HFFc6 (cell line): ENCODE data around the gene AOPEP. TPM values are rescaled to one million over a fixed set of nuclear protein-coding genes. Genes with fewer than 3 reads are reported as not detected.

Experiments
- DNase-seq: peaks from one replicate; pipeline ENCODE4 v3.0.0-alpha.2; 2018
- H3K27ac Mint-ChIP-seq: 2 replicates; pipeline ENCODE4 v1.8.0; 2020; ENCODE audit warnings: mild to moderate bottlenecking, mixed read lengths
- H3K27me3 Mint-ChIP-seq: 2 replicates; pipeline ENCODE4 v1.8.0; 2021; ENCODE audit warnings: mild to moderate bottlenecking, moderate library complexity, mixed read lengths; ENCODE audit not compliant: insufficient read depth
- H3K36me3 Mint-ChIP-seq: 2 replicates; pipeline ENCODE4 v1.8.0; 2021; ENCODE audit warnings: low read depth, mixed read lengths
- H3K4me1 Mint-ChIP-seq: 2 replicates; pipeline ENCODE4 v1.8.0; 2020; ENCODE audit warnings: low read depth, mixed read lengths
- H3K4me3 Mint-ChIP-seq: 2 replicates; pipeline ENCODE4 v1.8.0; 2020; ENCODE audit warnings: mild to moderate bottlenecking, moderate library complexity, mixed read lengths
- H3K9me3 Mint-ChIP-seq: 2 replicates; pipeline ENCODE4 v1.8.0; 2020; ENCODE audit warnings: mild to moderate bottlenecking, mixed read lengths
- total RNA-seq, 6 experiments: library from RNA; stranded (reverse); fragmentation: NEBNext Ultra II Directional; extraction: Animal tissue kit (Norgen Biotek cat#: 25700); gene quantifications; 2 replicates in 1 of 6; 3 replicates in 5 of 6; pipeline ENCODE4 v1.2.3, GENCODE V29; 2021
- TF ChIP-seq, protein P1 (sequence below): fragments of 200-600 bp; sonication (generic); IDR thresholded peaks from 2 replicates; pipeline ENCODE4 v1.5.0; 2021; ENCODE audit warnings: antibody characterized with exemption, mild to moderate bottlenecking

AOPEP gene
- total RNA-seq, 6 experiments from 2014 or later = 32.2 to 46.6 (median 36.3) TPM

- Mint-ChIP-seq H3K27me3 (no peaks in the 10 kb centered on the region; the same call in 1 of the 2 replicates), H3K4me3 (no peak overlapping the region), H3K9me3 (peaks cover 6% of the 10 kb centered on the region), H3K4me1 (0 out of 2 replicates have a peak, but pooled peaks cover 6% of the 10 kb centered on the region), H3K36me3 (peaks cover 29% of the 10 kb centered on the region), H3K27ac (no peak overlapping the region)
- DNase-seq = no peak
- TF ChIP-seq, protein P1, sequence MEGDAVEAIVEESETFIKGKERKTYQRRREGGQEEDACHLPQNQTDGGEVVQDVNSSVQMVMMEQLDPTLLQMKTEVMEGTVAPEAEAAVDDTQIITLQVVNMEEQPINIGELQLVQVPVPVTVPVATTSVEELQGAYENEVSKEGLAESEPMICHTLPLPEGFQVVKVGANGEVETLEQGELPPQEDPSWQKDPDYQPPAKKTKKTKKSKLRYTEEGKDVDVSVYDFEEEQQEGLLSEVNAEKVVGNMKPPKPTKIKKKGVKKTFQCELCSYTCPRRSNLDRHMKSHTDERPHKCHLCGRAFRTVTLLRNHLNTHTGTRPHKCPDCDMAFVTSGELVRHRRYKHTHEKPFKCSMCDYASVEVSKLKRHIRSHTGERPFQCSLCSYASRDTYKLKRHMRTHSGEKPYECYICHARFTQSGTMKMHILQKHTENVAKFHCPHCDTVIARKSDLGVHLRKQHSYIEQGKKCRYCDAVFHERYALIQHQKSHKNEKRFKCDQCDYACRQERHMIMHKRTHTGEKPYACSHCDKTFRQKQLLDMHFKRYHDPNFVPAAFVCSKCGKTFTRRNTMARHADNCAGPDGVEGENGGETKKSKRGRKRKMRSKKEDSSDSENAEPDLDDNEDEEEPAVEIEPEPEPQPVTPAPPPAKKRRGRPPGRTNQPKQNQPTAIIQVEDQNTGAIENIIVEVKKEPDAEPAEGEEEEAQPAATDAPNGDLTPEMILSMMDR = no peak
Measured at GRCh38 chr9:94833802-94834201, 107.3 kb downstream of the AOPEP start.

DNA sequence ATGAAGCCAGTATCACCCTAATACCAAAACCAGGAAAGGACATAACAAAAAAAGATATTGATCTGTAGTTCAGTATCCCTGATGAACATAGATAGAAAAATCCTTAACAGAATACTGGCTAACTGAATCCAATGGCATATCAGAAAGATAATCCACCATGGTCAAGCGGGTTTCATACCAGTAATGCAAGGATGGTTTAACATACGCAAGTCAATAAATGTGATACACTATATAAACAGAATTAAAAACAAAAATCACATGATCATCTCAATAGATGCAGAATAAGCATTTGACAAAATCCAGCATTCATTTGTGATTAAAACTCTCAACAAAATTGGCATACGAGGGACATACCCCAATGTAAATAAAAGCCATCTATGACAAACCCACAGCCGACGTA, 110.9 kb downstream of the AOPEP start:
- peaks cover 29% of the 10 kb centered on the region for H3K36me3 Mint-ChIP-seq
- H3K27me3 Mint-ChIP-seq = no peaks in the 10 kb centered on the region; the same call in 1 of the 2 replicates
- no peaks in the 10 kb centered on the region for H3K4me1 Mint-ChIP-seq
- H3K27ac Mint-ChIP-seq = no peak overlapping the region
- no peak overlapping the region for H3K4me3 Mint-ChIP-seq
- TF ChIP-seq, protein P1 = no peak
- peaks cover 14% of the 10 kb centered on the region for H3K9me3 Mint-ChIP-seq
- DNase-seq = no peak

DNA sequence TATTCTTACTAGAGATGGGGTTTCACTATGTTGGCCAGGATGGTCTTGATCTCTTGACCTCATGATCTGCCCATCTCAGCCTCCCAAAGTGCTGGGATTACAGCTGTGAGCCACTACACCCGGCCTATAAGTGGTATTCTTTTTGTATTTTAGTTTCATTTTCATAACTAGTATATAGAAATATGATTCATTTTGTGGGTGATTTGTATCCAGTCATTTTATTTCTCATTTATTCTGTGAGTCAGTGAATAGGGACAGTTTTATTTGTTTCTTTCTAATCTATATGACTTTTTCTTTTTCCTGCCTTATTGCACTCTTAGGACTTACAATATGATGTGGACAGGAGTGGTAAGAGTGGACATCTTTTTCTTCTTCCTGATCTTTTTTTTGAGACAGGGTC, 112.9 kb downstream of the AOPEP start:
- no peak overlapping the region for H3K27ac Mint-ChIP-seq
- peaks cover 1% of the 10 kb centered on the region for H3K27me3 Mint-ChIP-seq
- peaks cover 29% of the 10 kb centered on the region for H3K36me3 Mint-ChIP-seq
- TF ChIP-seq, protein P1 = no peak
- H3K9me3 Mint-ChIP-seq = peaks cover 14% of the 10 kb centered on the region
- no peak overlapping the region for H3K4me3 Mint-ChIP-seq
- no peak for DNase-seq
- H3K4me1 Mint-ChIP-seq = peaks cover 13% of the 10 kb centered on the region

DNA sequence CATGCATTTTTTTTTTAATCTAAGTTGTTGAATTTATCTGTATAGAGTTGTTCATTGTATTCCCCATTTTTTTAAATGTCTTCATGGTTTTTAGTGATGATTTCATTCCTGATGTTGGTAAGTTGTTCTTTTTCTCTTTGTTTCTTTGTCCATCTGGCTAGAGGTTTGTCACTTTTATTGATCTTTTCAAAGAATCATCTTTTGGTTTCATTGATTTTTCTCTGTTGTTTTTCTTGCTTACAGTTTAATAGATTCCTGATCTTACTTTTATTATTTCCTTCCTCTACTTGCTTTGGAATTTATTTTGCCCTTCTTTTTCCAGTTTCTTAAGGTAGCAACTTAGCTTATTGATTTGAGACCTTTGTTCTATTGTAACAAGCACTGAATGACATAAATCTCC, 114.2 kb downstream of the AOPEP start:
- no peak for DNase-seq
- TF ChIP-seq, protein P1 = no peak
- H3K4me1 Mint-ChIP-seq = peaks cover 17% of the 10 kb centered on the region
- no peak overlapping the region for H3K4me3 Mint-ChIP-seq
- H3K9me3 Mint-ChIP-seq = peaks cover 14% of the 10 kb centered on the region
- peaks cover 36% of the 10 kb centered on the region for H3K36me3 Mint-ChIP-seq
- H3K27ac Mint-ChIP-seq = no peak overlapping the region
- peaks cover 1% of the 10 kb centered on the region for H3K27me3 Mint-ChIP-seq

DNA sequence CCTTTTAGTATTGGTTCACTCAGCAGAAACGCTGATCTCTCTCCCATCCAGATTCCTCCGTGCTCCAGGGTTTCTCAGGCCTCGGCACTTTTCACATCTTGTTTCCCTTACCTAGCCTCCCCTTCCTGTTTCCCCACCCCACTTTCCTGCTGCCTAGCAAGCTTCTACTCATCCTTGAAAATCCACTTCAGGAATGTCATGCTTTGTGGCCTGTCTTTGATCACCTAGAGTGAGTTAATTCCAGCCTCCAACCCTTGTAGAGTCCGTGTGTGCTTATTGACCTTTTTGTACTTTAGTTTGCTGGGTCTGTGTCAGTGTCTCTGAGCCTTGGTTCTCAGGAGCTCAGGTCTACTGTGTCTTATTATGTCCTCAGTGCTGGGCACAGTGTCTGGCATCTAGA, 116.6 kb downstream of the AOPEP start:
- no peak for DNase-seq
- TF ChIP-seq, protein P1 = no peak
- no peak overlapping the region for H3K27ac Mint-ChIP-seq
- H3K4me1 Mint-ChIP-seq = peaks cover 39% of the 10 kb centered on the region
- H3K9me3 Mint-ChIP-seq = peaks cover 13% of the 10 kb centered on the region
- H3K36me3 Mint-ChIP-seq = peaks cover 27% of the 10 kb centered on the region
- peaks cover 1% of the 10 kb centered on the region for H3K27me3 Mint-ChIP-seq
- no peak overlapping the region for H3K4me3 Mint-ChIP-seq

DNA sequence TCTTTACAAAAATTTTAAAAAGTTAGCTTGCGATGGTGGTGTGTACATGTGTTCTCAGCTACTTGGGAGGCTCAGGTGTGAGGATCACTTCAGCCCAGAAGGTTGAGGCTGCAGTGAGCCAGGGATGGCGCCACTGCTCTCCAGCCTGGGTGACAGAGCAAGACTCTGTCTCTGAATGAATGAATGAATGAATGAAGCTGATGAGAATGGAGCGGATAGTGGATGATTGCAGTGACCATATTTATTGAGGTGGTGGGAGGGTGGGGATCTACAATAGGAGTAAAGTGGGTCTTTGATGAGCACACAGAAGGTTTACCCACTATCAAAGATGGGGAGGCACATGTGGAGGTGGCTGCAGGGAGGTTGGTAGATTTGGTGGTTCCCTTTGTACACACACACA, 120.2 kb downstream of the AOPEP start:
- Mint-ChIP-seq H3K4me3 (no peak overlapping the region), H3K36me3 (peaks cover 12% of the 10 kb centered on the region), H3K27me3 (peaks cover 1% of the 10 kb centered on the region; the same call in 1 of the 2 replicates), H3K27ac (peak overlapping the region; percentile 69), H3K4me1 (peaks cover 39% of the 10 kb centered on the region), H3K9me3 (no peaks in the 10 kb centered on the region)
- no peak for DNase-seq
- TF ChIP-seq, protein P1 = no peak
